ENCODE data around the gene ZFP36.
A peak's percentile ranks its signal among the peaks of the same experiment; 100 is the strongest.

The ZFP36 gene

DNA sequence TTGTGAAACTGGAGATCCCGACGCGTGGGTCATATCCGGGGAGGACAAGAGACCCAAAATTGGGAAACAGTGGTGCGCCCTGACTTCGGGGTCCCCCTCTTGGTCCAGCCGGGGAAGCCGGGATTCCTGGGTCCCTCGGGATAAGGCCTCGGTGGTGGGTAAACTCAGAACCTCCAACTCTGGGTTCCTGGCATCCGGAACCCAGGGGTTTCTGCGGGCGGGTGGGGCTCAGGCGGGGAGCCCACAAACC, 688 bp downstream of the ZFP36 start:
- Histone ChIP-seq H3K23ac (ENCODE audit: low read depth, low read length, poor library complexity) (no peak overlapping the region), H3K4me2 (ENCODE audit: insufficient read depth, low read length, poor library complexity, severe bottlenecking) (peak overlapping the region; percentile 99), H2AFZ (ENCODE audit: low read length) (peak overlapping the region; percentile 92), H2BK15ac (ENCODE audit: low read length) (peak overlapping the region; percentile 84), H3K4me3 (ENCODE audit: low read length in 2 of 2) (peak overlapping the region; percentile 82 to 91), H3K9ac (ENCODE audit: low read depth, low read length, poor library complexity) (peak overlapping the region; percentile 96), H2AK5ac (ENCODE audit: low read depth, low read length) (peak overlapping the region; percentile 97), H3K27me3 (ENCODE audit: control insufficient read depth in 3 of 3, insufficient read depth in 3 of 3, low read depth in 1 of 3, low read length in 3 of 3) (peaks cover 0 to 25% (median 0%) of the 10 kb centered on the region in 3 experiments), H2BK120ac (ENCODE audit: low read depth, low read length) (no peak overlapping the region), H3K18ac (ENCODE audit: low read length) (no peak overlapping the region), H4K8ac (ENCODE audit: low read depth, low read length) (no peak overlapping the region), H2BK5ac (ENCODE audit: low read length) (no peak overlapping the region), H3K4ac (ENCODE audit: low read length) (no peak overlapping the region), H3K9me3 (replicated peaks in 1 of 2; ENCODE audit: control insufficient read depth in 2 of 2, insufficient read depth in 1 of 2, low read depth in 1 of 2, low read length in 2 of 2) (no peaks in the 10 kb centered on the region), H2BK12ac (ENCODE audit: low read length) (no peak overlapping the region), H3K14ac (ENCODE audit: low read length) (no peak overlapping the region), H3K27ac (replicated peaks; ENCODE audit: low read length) (no peak overlapping the region), H3K79me1 (ENCODE audit: low read depth, low read length) (no peaks in the 10 kb centered on the region), H3K4me1 (ENCODE audit: control insufficient read depth in 2 of 2, insufficient read depth in 1 of 2, low read depth in 1 of 2, low read length in 2 of 2) (peaks cover 21 to 33% of the 10 kb centered on the region in 2 donors), H3K36me3 (replicated peaks in 1 of 2; ENCODE audit: control insufficient read depth in 2 of 2, insufficient read depth in 2 of 2, low read length in 2 of 2) (peaks cover 0 to 6% of the 10 kb centered on the region in 2 donors), H4K91ac (ENCODE audit: low read depth, low read length, poor library complexity) (no peak overlapping the region)
- DNase-seq (ENCODE audit: low spot score), result no peak
- WGBS, 2 donors (ENCODE audit: extremely low coverage in 2 of 2, insufficient read length in 2 of 2, insufficient replicate concordance in 1 of 2), result no CpG with 5 or more reads among the region's 14 CpGs

DNA sequence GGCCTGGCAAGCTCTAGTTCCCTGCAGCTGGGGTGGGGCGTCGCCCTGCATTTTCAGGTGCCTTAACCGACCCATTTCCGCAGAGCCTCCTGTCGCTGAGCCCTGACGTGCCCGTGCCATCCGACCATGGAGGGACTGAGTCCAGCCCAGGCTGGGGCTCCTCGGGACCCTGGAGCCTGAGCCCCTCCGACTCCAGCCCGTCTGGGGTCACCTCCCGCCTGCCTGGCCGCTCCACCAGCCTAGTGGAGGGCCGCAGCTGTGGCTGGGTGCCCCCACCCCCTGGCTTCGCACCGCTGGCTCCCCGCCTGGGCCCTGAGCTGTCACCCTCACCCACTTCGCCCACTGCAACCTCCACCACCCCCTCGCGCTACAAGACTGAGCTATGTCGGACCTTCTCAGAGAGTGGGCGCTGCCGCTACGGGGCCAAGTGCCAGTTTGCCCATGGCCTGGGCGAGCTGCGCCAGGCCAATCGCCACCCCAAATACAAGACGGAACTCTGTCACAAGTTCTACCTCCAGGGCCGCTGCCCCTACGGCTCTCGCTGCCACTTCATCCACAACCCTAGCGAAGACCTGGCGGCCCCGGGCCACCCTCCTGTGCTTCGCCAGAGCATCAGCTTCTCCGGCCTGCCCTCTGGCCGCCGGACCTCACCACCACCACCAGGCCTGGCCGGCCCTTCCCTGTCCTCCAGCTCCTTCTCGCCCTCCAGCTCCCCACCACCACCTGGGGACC, 1.2 kb downstream of the ZFP36 start:
- Histone ChIP-seq H2AFZ (ENCODE audit: low read length) (no peak overlapping the region), H3K23ac (ENCODE audit: low read depth, low read length, poor library complexity) (peak overlapping the region; percentile 1), H3K14ac (ENCODE audit: low read length) (no peak overlapping the region), H2AK5ac (ENCODE audit: low read depth, low read length) (peak overlapping the region; percentile 97), H3K4ac (ENCODE audit: low read length) (peak overlapping the region; percentile 27), H4K91ac (ENCODE audit: low read depth, low read length, poor library complexity) (no peak overlapping the region), H3K9ac (ENCODE audit: low read depth, low read length, poor library complexity) (no peak overlapping the region), H2BK5ac (ENCODE audit: low read length) (no peak overlapping the region), H3K18ac (ENCODE audit: low read length) (peak overlapping the region; percentile 81), H3K4me2 (ENCODE audit: insufficient read depth, low read length, poor library complexity, severe bottlenecking) (peak overlapping the region; percentile 99), H3K9me3 (replicated peaks in 1 of 2; ENCODE audit: control insufficient read depth in 2 of 2, insufficient read depth in 1 of 2, low read depth in 1 of 2, low read length in 2 of 2) (no peaks in the 10 kb centered on the region), H2BK12ac (ENCODE audit: low read length) (peak overlapping the region; percentile 1), H3K27ac (replicated peaks; ENCODE audit: low read length) (no peak overlapping the region), H3K27me3 (ENCODE audit: control insufficient read depth in 3 of 3, insufficient read depth in 3 of 3, low read depth in 1 of 3, low read length in 3 of 3) (peaks cover 0 to 24% (median 0%) of the 10 kb centered on the region in 3 experiments), H3K36me3 (replicated peaks in 1 of 2; ENCODE audit: control insufficient read depth in 2 of 2, insufficient read depth in 2 of 2, low read length in 2 of 2) (peaks cover 0 to 6% of the 10 kb centered on the region in 2 donors), H3K4me3 (ENCODE audit: low read length in 2 of 2) (peak overlapping the region; percentile 59 to 91), H3K4me1 (ENCODE audit: control insufficient read depth in 2 of 2, insufficient read depth in 1 of 2, low read depth in 1 of 2, low read length in 2 of 2) (peaks cover 19 to 31% of the 10 kb centered on the region in 2 donors), H2BK15ac (ENCODE audit: low read length) (peak overlapping the region; percentile 27), H2BK120ac (ENCODE audit: low read depth, low read length) (no peak overlapping the region), H3K79me1 (ENCODE audit: low read depth, low read length) (no peaks in the 10 kb centered on the region), H4K8ac (ENCODE audit: low read depth, low read length) (peak overlapping the region; percentile 31)
- WGBS, 2 donors (ENCODE audit: extremely low coverage in 2 of 2, insufficient read length in 2 of 2, insufficient replicate concordance in 1 of 2), result no CpG with 5 or more reads among the region's 40 CpGs
- DNase-seq (ENCODE audit: low spot score), result no peak

DNA sequence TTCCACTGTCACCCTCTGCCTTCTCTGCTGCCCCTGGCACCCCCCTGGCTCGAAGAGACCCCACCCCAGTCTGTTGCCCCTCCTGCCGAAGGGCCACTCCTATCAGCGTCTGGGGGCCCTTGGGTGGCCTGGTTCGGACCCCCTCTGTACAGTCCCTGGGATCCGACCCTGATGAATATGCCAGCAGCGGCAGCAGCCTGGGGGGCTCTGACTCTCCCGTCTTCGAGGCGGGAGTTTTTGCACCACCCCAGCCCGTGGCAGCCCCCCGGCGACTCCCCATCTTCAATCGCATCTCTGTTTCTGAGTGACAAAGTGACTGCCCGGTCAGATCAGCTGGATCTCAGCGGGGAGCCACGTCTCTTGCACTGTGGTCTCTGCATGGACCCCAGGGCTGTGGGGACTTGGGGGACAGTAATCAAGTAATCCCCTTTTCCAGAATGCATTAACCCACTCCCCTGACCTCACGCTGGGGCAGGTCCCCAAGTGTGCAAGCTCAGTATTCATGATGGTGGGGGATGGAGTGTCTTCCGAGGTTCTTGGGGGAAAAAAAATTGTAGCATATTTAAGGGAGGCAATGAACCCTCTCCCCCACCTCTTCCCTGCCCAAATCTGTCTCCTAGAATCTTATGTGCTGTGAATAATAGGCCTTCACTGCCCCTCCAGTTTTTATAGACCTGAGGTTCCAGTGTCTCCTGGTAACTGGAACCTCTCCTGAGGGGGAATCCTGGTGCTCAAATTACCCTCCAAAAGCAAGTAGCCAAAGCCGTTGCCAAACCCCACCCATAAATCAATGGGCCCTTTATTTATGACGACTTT, 2.0 kb downstream of the ZFP36 start:
- Histone ChIP-seq H3K9me3 (replicated peaks in 1 of 2; ENCODE audit: control insufficient read depth in 2 of 2, insufficient read depth in 1 of 2, low read depth in 1 of 2, low read length in 2 of 2) (no peaks in the 10 kb centered on the region), H3K27me3 (ENCODE audit: control insufficient read depth in 3 of 3, insufficient read depth in 3 of 3, low read depth in 1 of 3, low read length in 3 of 3) (peaks cover 0 to 24% (median 0%) of the 10 kb centered on the region in 3 experiments), H2AK5ac (ENCODE audit: low read depth, low read length) (peak overlapping the region; percentile 40), H3K79me1 (ENCODE audit: low read depth, low read length) (no peaks in the 10 kb centered on the region), H3K14ac (ENCODE audit: low read length) (no peak overlapping the region), H3K4me3 (ENCODE audit: low read length in 2 of 2) (no peak overlapping the region), H2BK5ac (ENCODE audit: low read length) (no peak overlapping the region), H3K9ac (ENCODE audit: low read depth, low read length, poor library complexity) (no peak overlapping the region), H4K91ac (ENCODE audit: low read depth, low read length, poor library complexity) (no peak overlapping the region), H3K23ac (ENCODE audit: low read depth, low read length, poor library complexity) (no peak overlapping the region), H3K36me3 (replicated peaks in 1 of 2; ENCODE audit: control insufficient read depth in 2 of 2, insufficient read depth in 2 of 2, low read length in 2 of 2) (peaks cover 0 to 6% of the 10 kb centered on the region in 2 donors), H3K4me1 (ENCODE audit: control insufficient read depth in 2 of 2, insufficient read depth in 1 of 2, low read depth in 1 of 2, low read length in 2 of 2) (peaks cover 18 to 31% of the 10 kb centered on the region in 2 donors), H4K8ac (ENCODE audit: low read depth, low read length) (no peak overlapping the region), H3K4me2 (ENCODE audit: insufficient read depth, low read length, poor library complexity, severe bottlenecking) (no peak overlapping the region), H3K18ac (ENCODE audit: low read length) (peak overlapping the region; percentile 81), H2BK12ac (ENCODE audit: low read length) (no peak overlapping the region), H3K27ac (replicated peaks; ENCODE audit: low read length) (no peak overlapping the region), H3K4ac (ENCODE audit: low read length) (peak overlapping the region; percentile 27), H2AFZ (ENCODE audit: low read length) (no peak overlapping the region), H2BK15ac (ENCODE audit: low read length) (peak overlapping the region; percentile 27), H2BK120ac (ENCODE audit: low read depth, low read length) (no peak overlapping the region)
- no CpG with 5 or more reads among the region's 20 CpGs for WGBS, 2 donors (ENCODE audit: extremely low coverage in 2 of 2, insufficient read length in 2 of 2, insufficient replicate concordance in 1 of 2)
- DNase-seq (ENCODE audit: low spot score), result no peak

Data from neuronal stem cell (in vitro differentiated cells).